Stimulated activated CD4-positive, alpha-beta T cell treated with anti-CD3 and anti-CD28 coated beads, Interleukin-12 subunit alpha, Interleukin-12 subunit beta, amount 100 ng/mL, for 4 hours (primary cell): ENCODE measurements around the gene AVPR2.

Source experiments
- DNase-seq: peaks from one replicate; pipeline ENCODE4 v3.0.0-alpha.2; 2020

AVPR2 gene

DNA sequence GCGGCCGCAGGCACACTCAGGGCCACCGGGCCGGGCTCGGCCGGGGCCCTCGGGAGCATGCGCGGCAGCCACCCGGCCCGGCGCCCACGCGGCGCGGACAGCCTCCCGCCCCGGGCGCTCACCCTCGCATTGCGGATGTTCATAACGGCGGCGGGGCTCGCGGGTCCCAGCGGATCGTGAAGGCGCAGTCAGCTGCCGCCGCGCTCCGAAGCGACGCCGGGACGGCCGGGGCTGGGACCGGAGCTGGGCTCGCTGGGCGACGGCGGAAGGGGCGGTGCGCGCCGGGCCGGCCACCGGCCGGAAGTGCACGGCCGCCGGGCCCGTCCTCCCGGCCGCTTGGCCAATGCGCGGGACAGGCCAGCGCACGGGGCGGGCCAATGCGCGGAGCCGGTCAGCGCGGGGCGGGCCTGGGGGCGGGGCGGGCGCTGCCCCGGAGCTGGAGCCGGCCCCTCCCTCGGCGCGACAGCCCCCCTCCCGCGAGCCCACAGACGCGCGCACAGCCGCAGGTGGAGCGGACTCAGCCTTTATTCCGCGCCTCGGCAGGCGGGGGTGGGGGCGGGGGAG is 30.4 kb downstream of the AVPR2 start, which contains the start of gene NAA10:
Gene NAA10 (minus strand): TSS at position 276 of the 564 bp plus-strand sequence. CDS start 133 bp downstream, at position 143.
- peak; percentile 70 for DNase-seq

DNA sequence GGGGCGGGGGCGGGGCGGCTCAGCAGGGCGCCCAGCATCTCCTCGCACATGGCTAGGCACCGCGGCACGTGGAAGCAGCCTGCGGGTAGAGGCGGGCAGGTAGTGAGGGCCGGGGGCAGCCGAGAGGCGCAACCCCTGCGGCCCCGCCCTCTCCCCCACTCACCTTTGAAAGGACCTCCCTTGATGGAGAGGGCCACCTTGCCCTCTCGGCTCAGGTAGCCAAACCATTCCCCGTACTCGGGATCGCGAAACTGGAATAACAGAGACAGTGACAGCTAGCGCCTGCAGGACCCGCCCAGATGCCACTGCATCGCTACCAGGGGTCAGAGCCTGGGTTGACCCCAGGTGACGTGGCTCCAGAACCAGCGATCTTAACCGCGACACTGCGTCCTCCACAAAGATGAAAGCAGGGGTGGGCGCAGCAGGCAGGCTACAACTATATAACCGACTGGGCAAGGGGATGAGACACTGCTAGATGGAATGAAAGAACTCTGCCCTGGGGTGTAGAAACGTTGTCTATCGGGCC is 30.9 kb downstream of the AVPR2 start:
- DNase-seq = no peak

DNA sequence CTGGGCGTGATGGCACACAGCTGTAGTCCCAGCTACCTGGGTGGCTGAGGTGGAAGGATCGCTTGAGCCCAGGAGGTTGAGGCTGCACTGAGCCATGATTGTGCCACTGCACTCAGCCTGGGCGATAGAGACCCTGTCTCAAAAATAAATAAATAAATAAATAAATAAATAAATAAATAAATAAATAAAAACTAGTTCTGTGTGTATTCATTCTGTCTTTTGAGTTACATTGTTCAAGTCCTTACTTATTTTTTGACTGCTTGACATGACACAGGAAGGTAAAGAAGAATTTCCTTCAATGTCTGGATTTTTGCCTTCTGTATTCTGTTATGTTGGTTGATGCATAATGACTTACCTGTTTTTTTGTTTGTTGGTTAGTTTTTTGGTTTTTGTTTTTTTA is 32.6 kb downstream of the AVPR2 start:
- no peak for DNase-seq

DNA sequence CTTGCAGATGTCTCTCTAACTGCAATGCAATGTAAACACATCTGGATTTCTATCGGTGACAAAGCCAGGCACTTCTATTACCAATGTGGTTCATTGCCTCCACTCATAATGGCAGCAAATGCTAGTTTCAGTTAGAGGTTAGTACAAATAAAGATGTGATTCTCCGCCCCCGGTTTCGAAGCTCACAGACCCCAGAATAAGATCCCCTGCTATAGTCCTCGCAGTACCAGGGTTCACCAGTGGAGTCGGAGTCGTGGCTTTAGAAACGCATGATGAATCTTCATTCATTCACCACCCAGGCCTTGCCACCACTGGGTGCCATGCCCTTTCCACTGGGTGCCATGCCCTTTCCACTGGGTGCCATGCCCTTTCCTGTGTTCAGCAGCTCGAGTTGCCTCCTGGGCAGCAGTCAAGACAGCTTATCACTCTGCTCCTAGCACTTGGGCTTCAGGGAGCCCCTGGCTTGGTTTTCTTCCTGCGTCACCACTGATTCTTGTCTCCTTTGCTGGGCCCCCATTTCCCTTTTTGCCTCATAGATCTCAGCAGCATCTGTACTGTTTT is 33.8 kb downstream of the AVPR2 start:
- no peak for DNase-seq

DNA sequence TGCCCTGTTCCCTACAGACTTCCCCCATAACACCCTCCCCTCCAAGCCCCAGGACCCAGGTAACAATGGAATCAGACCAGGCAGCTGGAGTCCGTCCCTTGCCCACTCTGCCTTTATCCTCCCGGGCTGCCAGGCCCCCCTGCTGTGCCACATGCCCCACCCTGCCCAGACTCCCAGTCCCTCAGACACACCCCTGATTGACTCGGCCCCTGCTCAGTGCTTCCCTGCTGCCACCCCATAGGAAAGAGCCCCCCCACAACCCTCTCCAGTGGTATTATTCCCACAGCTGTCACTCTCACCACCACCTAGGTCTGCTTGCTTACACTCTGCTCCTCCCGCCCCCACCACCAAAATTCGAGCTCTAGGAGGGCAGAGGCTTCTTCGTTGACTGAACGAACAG is 35.1 kb downstream of the AVPR2 start:
- no peak for DNase-seq

DNA sequence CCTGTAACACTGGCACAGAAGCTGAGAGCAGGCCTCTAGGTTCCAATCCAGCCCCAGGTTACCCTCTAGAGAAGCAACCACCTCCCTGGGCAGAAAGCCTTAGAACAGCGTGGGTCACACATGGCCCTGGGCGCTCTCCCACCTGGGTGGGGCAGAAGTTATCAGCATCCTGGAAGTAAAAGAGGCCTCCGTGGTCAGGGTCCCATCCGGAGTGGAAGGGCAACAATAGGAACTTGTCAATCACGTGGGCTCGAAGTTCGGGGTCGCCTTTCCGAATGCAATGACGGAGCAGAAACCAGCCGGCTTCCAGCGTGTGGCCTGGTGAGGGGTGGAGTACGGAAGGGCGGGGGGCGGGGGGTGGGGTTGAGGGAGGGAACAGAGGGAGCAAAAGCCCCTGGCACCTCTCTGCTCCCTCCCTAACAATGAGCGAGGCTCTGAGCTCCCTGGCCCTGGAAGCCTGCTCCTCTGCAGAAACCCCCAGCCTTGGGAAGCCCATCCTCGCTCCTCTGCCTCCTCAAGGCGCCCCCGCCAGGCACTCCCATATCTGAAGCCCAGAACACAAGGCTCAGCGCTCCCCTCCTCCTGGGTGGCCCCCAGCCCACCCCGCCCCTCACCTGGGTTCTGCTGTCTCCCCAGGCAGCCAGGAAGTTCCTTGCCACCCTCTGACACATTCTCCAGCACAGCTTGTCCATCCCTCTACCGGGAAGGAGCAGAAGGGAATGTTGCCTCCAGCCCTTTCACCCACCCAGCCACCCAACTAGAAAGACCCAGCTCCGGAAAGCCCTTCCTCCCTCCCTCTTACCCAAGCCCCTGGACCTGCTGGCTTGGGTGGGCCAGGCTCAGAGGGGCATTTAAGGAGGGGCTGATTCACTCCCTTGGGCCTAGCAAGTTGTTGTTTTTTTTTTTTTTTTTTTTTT is 37.1 kb downstream of the AVPR2 start:
- DNase-seq = no peak

DNA sequence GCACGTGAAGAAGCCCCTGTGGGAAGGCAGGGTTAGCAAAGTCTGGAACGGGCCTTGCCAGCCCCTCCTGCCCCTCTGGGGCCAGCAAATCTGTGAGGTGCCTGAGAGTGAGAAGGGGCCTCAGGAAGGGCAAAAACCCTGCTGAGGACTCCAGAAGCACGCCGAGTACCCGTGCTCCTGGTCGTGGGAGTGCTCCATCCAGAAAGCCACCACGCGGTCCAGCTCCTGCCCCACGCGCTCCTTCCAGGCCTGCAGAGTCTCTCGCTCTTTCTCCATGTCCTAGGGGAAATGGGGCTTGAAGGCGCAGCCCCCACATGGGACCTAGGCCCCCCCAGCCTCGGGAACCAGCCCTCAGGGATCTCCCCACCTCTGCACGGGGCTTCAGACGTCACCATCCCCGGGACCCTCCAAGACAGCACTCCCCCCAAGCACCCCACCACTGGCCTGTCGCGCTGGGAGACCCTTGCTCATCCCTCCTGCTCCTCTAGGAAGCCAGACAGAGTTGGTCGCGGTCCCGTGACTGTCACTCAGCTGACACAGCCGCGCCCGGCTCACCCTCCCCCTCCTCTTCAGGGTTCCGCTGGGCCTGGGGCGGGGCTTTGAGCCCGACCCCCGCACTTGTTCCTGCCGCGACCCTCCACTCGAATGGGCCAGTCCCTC is 39.8 kb downstream of the AVPR2 start, which contains the start of gene RENBP:
Gene RENBP (minus strand): TSS at position 504 of the 660 bp plus-strand sequence. CDS start 33 bp downstream, at position 471.
- peak; percentile 49 for DNase-seq

DNA sequence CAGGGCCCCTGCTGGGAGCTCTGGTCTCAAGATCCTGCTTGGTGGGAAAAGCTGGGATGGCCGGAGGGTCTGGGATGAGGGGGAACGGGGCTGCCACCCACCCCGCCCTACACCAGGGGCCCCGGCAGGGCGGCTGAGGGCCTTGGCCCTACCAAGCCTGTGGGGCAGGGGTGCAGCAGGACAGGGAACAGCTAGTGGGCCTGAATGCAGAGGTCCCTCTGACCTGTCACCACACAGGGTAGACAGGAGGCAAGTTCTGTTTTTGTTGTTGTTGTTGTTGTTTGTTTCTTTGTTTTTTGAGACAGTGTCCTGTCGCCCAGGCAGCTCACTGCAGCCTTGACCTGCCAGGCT is 40.3 kb downstream of the AVPR2 start:
- no peak for DNase-seq

DNA sequence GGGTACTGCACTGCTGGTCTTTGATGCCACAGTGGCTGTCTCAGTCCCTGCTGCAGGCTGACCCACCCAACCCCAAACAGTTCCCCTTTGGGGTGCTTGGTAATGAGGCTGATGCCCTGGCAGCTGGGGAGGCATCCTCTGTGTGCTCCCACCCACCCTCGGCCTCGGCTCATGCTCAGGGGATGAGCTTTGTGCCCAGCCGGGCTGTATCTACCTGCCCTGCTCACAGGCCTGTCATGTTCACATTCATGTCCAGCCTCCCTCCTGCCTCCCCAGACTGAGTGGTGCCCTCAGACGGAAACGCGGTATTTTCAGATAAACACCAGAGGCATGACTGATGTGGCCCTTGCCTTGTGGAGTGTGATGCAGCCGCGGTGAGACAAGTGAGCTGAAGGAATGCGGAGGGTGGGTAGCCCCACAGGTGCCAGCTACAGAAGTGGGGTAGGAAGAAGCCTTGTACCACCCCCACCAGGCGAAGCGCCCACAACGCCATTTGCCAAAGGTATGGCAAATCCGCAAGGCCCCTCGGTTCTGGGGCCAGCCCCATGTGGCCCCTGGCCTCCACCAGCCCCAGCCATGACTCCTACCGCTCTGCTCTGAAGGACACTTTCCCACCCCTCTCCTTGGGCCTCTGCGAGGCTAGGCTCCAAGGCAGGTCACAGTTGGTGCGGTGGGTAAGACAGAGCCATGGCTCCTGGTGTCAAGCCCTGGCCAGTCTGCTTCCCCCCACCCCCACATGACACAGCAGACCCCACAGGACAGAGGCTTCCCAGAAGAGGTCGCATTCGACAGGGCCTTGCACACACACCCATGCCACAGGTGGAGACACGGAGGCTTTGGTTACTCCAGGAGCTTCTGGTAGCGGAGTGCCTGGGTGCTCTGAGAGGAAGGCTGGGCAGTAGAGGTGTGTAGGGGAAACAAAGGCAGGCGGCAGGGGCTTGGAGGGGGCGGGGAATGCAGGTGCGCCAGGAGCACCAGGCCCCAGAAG is 41.8 kb downstream of the AVPR2 start:
- DNase-seq = no peak

DNA sequence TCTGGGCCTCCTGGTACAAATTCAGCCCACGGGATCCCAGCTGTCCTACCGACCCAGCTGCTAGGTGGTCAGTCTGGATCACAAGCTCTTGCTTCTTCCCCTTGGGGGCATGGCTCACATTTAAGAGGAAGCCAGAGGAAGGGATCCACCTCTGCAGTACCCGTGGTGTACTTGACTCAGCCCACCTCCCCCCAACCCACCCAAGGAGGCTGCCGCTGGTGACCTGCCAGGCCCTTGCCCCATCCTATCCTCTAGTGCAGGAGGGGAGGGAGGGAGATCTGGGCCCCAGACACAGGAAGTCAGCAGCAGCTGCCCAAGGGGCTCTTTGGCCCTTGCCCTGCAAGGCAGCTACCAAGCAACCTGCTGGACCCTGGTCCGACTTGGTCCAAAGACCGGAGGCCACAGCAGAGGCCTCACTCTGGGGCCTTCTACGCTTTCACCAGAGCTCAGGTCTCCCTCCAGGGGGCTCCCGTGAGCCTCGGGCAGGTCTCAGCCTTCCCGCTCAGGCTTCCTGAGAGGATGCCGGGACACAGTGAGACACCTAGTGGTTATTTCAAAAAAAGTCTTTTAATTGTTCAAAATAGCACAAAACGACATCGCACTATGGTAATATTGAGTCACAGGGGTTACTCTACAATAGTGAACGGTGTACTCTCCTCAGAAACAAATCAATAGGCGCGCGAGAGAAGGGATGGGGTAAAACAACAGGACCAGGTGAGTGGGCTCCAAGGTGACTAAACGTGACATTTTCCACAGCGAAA is 42.7 kb downstream of the AVPR2 start:
- DNase-seq = peak; percentile 70

DNA sequence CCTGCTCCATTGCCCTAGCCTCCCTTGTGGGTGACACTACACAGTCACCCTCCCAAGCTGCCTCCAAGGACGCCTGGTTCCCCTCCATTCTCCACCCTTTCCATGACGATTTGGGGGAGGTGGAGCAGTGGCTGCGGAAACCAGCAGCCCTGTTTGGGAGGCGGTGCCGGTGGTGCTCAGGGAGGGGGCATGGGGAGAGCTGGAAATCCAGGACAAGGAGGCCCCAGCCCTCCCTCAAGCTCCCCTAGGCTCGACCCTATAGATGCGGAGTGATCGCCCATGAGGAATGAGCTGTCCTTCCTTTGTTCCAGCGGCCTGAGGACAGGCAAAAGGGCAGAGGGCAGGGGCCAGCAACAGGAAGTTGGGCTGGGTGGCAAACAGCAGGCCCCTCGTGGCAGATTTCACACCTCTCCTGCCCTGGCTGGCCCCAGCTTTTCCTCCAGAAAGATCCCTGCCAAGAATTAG is 43.6 kb downstream of the AVPR2 start:
- no peak for DNase-seq

DNA sequence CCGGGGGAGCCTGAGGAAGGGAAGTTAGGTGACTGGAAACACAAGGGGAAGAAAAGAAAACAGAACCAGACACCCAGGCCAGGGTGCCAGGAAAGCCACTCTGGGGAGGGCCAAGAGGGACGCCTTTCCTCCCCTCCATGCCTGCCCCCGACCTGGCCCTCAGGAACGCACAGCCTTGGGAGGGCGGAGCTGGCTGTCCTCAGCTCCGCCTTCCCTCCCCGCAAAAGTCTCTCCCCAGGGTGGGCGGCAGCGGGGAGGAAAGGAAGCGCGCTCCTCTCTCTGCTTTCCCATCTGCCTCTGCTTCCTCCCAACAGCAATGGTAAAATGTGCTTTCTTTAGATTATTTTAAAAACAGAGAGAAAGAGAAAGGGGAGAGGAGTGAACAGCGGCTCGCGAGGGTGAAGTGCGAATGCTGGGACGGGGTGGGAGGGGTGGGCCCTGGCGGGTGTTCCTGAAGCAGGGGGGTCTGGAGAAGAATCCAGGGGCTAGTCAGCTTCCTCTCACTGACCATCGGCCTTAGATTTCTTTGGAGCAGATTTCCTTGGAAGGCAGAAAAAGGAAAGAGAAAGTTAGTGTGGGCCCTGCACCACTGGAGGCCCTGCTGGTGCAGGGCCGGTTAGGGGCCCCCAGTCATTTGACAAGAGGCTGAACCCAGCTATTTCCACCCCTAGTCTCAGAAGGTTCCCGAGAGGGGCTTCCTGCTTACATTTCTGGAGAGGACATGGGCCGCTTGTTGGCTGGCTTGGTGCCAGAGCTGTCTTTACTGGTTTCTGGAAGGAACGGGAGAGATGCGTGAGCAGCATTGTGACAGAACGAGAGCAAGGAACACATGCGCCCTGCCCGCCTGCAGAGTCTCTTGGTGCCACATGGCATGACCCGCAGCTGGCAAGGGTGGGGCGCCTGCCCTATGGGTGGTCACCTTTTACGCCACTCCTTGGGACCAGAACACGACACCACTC is 44.7 kb downstream of the AVPR2 start:
- DNase-seq = no peak

DNA sequence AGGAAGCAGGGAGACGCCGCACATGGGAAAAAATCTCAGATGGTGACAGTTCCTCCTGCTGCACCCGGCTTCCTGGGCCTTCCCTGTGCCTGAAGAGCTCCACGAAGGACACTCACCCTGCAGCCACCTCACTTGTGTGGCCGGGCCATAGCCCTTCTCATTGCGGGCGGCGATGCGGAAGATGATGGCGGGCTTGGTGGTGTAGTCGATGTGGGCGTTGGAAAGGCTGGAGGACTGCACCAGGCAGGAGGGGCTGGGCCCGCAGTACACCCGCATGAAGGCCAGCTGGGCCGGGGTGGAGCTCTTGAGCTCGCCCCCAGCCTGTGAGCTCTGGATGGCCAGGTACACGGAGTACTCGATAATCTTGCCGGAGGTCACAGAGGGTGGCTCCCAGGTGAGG is 45.7 kb downstream of the AVPR2 start:
- DNase-seq = no peak

DNA sequence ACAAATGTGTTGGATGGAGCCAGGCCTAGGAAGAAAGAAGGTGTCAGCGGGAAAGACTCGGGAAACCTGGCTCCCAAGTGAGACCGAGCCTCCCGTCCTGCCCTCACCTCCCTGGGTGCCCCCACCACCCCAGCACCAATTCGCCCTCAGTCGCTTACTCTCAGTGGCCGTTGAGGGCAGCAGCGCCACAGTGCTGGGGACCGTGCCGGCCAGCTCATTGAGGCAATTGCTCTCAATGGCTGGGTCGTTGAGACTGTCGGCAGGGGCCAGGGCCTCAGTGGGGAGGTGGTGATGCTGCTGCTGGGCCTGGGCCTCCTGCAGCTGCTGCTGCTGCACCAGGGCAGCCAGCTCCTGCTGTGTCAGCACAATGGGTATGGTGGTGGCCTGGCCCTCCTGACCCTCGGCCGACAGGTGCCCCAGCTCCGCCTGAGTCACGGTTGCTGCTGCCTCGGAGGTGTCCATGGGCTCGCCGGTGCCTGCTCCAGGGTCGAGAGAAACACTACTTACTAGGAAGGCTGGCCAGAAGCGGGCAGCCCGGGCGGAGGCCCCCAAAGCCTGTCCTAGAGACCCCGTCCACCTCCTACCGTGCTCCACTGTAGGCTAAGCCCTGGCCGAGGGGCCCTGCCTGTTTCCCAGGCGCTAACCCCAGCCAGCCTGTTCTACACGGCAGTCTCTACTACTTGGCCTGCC is 47.4 kb downstream of the AVPR2 start:
- no peak for DNase-seq

DNA sequence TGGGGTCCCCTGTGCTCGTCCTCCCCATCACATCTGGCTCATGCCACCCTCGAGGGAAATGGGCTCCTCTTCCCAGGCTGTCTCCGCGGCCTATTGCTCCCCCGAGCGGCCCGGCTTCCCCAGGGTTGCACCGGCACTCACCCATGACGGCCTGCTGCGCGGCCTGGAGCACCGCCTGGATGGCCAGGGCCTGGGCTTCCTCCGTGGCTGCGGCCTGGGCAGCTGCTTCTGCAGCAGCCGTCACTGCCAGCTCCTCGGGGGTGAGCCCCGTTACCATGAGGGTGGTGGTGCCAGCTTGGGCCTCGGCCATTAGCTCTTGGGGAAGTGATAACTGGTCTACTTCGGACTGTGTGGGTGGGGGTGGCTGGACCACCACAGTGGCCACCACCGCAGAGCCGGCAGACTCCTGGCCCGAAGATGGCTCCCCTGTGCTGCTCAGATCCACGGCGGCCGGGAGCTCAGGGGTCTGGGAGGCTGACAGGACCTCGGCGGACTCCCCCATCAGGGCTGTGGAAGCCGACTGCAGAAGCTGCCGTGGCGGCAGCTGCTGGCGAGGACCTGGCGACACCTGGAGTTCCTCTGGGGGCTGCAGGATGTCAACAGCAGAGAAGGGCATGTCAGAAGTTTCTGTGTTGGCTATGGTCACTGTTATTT is 48.0 kb downstream of the AVPR2 start:
- DNase-seq = no peak

DNA sequence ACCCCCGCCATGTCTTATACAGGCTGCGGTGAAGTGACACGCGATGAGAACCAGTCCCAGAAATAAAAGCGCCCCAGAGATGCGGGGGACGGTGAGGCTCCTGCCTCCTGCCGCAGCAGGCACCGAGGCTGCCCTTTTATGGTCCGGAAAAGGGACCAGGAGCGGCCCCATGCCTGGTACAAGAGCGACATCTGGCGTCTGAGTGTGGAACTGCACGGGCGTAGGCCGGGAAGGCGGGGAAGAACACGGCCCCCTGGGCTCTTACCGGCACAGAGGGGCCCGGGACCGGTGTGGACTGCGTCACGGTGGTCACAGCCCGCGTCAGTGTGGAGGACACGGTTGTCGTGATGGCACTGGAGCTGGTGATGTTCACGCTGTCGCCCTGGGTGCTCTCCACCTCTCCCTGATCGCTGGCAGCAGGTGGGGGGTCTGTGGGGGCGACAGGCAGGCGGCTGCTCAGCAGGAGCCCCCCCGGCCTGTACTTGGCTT is 48.9 kb downstream of the AVPR2 start:
- peak; percentile 72 for DNase-seq

DNA sequence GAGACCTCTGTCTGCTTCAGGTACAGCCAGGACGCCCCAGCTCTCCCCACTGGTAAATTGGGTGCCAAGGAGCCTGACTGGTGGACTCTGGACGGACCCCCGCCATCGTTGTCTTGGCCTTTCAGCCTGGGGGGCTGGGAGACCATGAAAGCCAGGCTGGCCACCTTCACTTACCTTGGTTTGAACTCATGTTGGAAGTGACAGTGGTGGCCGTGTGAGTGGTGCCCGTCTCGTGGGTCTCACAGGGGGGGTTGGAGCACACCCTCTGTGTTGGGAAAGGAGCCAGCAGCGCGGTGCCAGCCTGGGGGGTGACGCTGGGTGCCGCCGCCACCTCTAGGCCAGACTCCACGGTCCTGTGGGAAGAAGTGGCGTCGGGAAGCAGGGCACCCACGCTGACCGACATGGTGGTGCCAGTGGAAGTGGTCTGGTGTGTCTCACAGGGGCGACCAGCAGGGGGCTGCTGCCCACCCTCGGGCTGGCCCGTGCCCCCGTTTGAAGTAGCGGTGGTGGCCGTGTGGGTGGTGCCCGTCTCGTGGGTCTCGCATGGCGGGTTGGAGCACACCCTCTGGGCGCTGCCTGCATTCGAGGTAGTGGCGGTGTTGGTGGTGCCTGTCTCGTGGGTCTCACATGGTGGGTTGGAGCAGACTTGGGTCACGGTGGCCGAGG is 49.6 kb downstream of the AVPR2 start:
- DNase-seq = no peak
